ENCODE data around the gene REPS2. TPM values are rescaled to one million over a fixed set of nuclear protein-coding genes. Genes with fewer than 3 reads are reported as not detected.

REPS2 gene
- polyA plus RNA-seq, 3 donors: 2.1 to 4.7 (median 3.6) TPM

- no peaks in the 10 kb centered on the region for H3K4me1 ChIP-seq (ENCODE audit: control insufficient read depth in 1 of 2, insufficient read depth in 2 of 2, low read length in 2 of 2)
- H3K27ac Mint-ChIP-seq: no peak overlapping the region
- H3K4me1 Mint-ChIP-seq: no peaks in the 10 kb centered on the region
- DNase-seq: no peak
- WGBS (ENCODE audit: insufficient coverage): no CpG with 5 or more reads among the region's 1 CpG
- peaks cover 3 to 27% of the 10 kb centered on the region in 2 donors for H3K9me3 ChIP-seq (replicated peaks in 1 of 2; ENCODE audit: control insufficient read depth in 1 of 2, insufficient read depth in 1 of 2, low read length in 2 of 2)
- no peaks in the 10 kb centered on the region for H4K20me1 ChIP-seq (ENCODE audit: insufficient read depth, low read length)
- H3K9ac ChIP-seq (ENCODE audit: insufficient read depth, low read length, poor library complexity, severe bottlenecking): no peak overlapping the region
- no peaks in the 10 kb centered on the region for H3K27me3 ChIP-seq (ENCODE audit: control insufficient read depth in 2 of 2, insufficient read depth in 2 of 2, low read length in 2 of 2)
- H3K36me3 Mint-ChIP-seq: no peaks in the 10 kb centered on the region
- H3K4me3 ChIP-seq (replicated peaks in 1 of 3; ENCODE audit: low read depth in 2 of 3, low read length in 3 of 3): no peak overlapping the region
- no peak overlapping the region for H3K27ac ChIP-seq (ENCODE audit: low read depth in 1 of 2, low read length in 2 of 2)
- H3K4me3 Mint-ChIP-seq: no peak overlapping the region
- H3K27me3 Mint-ChIP-seq (ENCODE audit: low read depth in 3 of 3): peaks cover 0 to 7% (median 0%) of the 10 kb centered on the region in 3 donors
- TF ChIP-seq CTCF (IDR thresholded peaks at IDR 0.05): no peak
- H2AFZ ChIP-seq (ENCODE audit: insufficient read depth, low read depth, low read length, poor library complexity, severe bottlenecking): no peak overlapping the region
- intact Hi-C loops (cut with micrococcal nuclease): no loop called here
- peaks cover 4 to 33% (median 16%) of the 10 kb centered on the region in 7 donors for H3K9me3 Mint-ChIP-seq
- H3K79me2 ChIP-seq (ENCODE audit: insufficient read depth, low read length): no peaks in the 10 kb centered on the region
- H3K36me3 ChIP-seq (replicated peaks in 1 of 2; ENCODE audit: control insufficient read depth in 1 of 2, insufficient read depth in 2 of 2, low read length in 2 of 2): no peaks in the 10 kb centered on the region
- no peak overlapping the region for H3K4me2 ChIP-seq (replicated peaks; ENCODE audit: extremely low read depth, low read length, poor library complexity, severe bottlenecking)
These were observed 215.5 kb downstream of the REPS2 start for GRCh38 chrX:17161991-17162390.

GRCh38 chrX:17164079-17164478 lies 217.6 kb downstream of the REPS2 start:
- Mint-ChIP-seq H3K9me3 (peaks cover 4 to 33% (median 16%) of the 10 kb centered on the region in 7 donors), H3K4me1 (no peaks in the 10 kb centered on the region), H3K27ac (no peak overlapping the region), H3K36me3 (no peaks in the 10 kb centered on the region), H3K4me3 (no peak overlapping the region), H3K27me3 (ENCODE audit: low read depth in 3 of 3) (peaks cover 0 to 5% (median 2%) of the 10 kb centered on the region in 3 donors)
- no peak overlapping the region for H3K4me3 ChIP-seq (replicated peaks in 1 of 3; ENCODE audit: low read depth in 2 of 3, low read length in 3 of 3)
- no peaks in the 10 kb centered on the region for H3K79me2 ChIP-seq (ENCODE audit: insufficient read depth, low read length)
- WGBS (ENCODE audit: insufficient coverage): no CpG with 5 or more reads among the region's 1 CpG
- no peaks in the 10 kb centered on the region for H3K27me3 ChIP-seq (ENCODE audit: control insufficient read depth in 2 of 2, insufficient read depth in 2 of 2, low read length in 2 of 2)
- no peak overlapping the region for H2AFZ ChIP-seq (ENCODE audit: insufficient read depth, low read depth, low read length, poor library complexity, severe bottlenecking)
- H3K9me3 ChIP-seq (replicated peaks in 1 of 2; ENCODE audit: control insufficient read depth in 1 of 2, insufficient read depth in 1 of 2, low read length in 2 of 2): peaks cover 3 to 27% of the 10 kb centered on the region in 2 donors
- H3K27ac ChIP-seq (ENCODE audit: low read depth in 1 of 2, low read length in 2 of 2): no peak overlapping the region
- no peak overlapping the region for H3K4me2 ChIP-seq (replicated peaks; ENCODE audit: extremely low read depth, low read length, poor library complexity, severe bottlenecking)
- no peak overlapping the region for H3K9ac ChIP-seq (ENCODE audit: insufficient read depth, low read length, poor library complexity, severe bottlenecking)
- no peaks in the 10 kb centered on the region for H3K4me1 ChIP-seq (ENCODE audit: control insufficient read depth in 1 of 2, insufficient read depth in 2 of 2, low read length in 2 of 2)
- intact Hi-C loops (cut with micrococcal nuclease): no loop called here
- TF ChIP-seq CTCF (IDR thresholded peaks at IDR 0.05): no peak
- DNase-seq: no peak
- no peaks in the 10 kb centered on the region for H4K20me1 ChIP-seq (ENCODE audit: insufficient read depth, low read length)
- H3K36me3 ChIP-seq (replicated peaks in 1 of 2; ENCODE audit: control insufficient read depth in 1 of 2, insufficient read depth in 2 of 2, low read length in 2 of 2): no peaks in the 10 kb centered on the region
